ENCODE measurements around the gene CREB3. TPM values are rescaled to one million over a fixed set of nuclear protein-coding genes. Genes with fewer than 3 reads are reported as not detected.
A peak's percentile ranks its signal among the peaks of the same experiment; 100 is the strongest.

Gene CREB3
- total RNA-seq, 1 donor, result 56.1 TPM

GRCh38 chr9:35691757-35692301 is 40.6 kb upstream of the CREB3 start:
- no peak overlapping the region for H3K4me3 ChIP-seq (ENCODE audit: low read depth, low read length)
- no peak for DNase-seq (ENCODE audit: low read depth)
- no peak for TF ChIP-seq CTCF (IDR thresholded peaks at IDR 0.05; ENCODE audit: insufficient read depth, low read length)

GRCh38 chr9:35695943-35696401 is 36.5 kb upstream of the CREB3 start:
- no peak overlapping the region for H3K4me3 ChIP-seq (ENCODE audit: low read depth, low read length)
- no peak for DNase-seq (ENCODE audit: low read depth)

GRCh38 chr9:35696520-35697215 is 35.8 kb upstream of the CREB3 start:
- H3K4me3 ChIP-seq (ENCODE audit: low read depth, low read length), result no peak overlapping the region
- peak; percentile 56 for DNase-seq (ENCODE audit: low read depth)
- TF ChIP-seq CTCF (IDR thresholded peaks at IDR 0.05; ENCODE audit: insufficient read depth, low read length), result peak; percentile 95

More at GRCh38 chr9:35695943-35696401, 36.5 kb upstream of the CREB3 start:
- no peak for TF ChIP-seq CTCF (IDR thresholded peaks at IDR 0.05; ENCODE audit: insufficient read depth, low read length)

- no peak for DNase-seq (ENCODE audit: low read depth)
- TF ChIP-seq CTCF (IDR thresholded peaks at IDR 0.05; ENCODE audit: insufficient read depth, low read length), result no peak
- no peak overlapping the region for H3K4me3 ChIP-seq (ENCODE audit: low read depth, low read length)
Observed at GRCh38 chr9:35697486-35697885, 35.0 kb upstream of the CREB3 start.

GRCh38 chr9:35698231-35698630 is 34.2 kb upstream of the CREB3 start:
- no peak for DNase-seq (ENCODE audit: low read depth)
- H3K4me3 ChIP-seq (ENCODE audit: low read depth, low read length), result no peak overlapping the region
- TF ChIP-seq CTCF (IDR thresholded peaks at IDR 0.05; ENCODE audit: insufficient read depth, low read length), result no peak

GRCh38 chr9:35700031-35700430 is 32.4 kb upstream of the CREB3 start:
- no peak for DNase-seq (ENCODE audit: low read depth)
- H3K4me3 ChIP-seq (ENCODE audit: low read depth, low read length), result no peak overlapping the region
- TF ChIP-seq CTCF (IDR thresholded peaks at IDR 0.05; ENCODE audit: insufficient read depth, low read length), result no peak
